A549 (cell line): ENCODE results near the gene DNAJC15. TPM values are rescaled to one million over a fixed set of nuclear protein-coding genes. Genes with fewer than 3 reads are reported as not detected.
"Not testable (repeated sequence)": the region's sequence is repeated elsewhere in the genome, so short reads cannot be mapped to it uniquely, and the experiment has no call there.

ENCODE experiments used
- ATAC-seq, 2 experiments: fragments of 200-7000 bp in 1 of 2; fragments of >200 bp in 1 of 2; cut with Nextera tagmentation in 1 of 2; cut with Tn5 transposase in 1 of 2; 3 replicates each; pipeline versions ENCODE4 v1.8.0 to v1.9.1; 2018 to 2020; ENCODE audit warnings: mild to moderate bottlenecking in 1 of 2, moderate library complexity in 1 of 2
- CTCF ChIA-PET: fragments of 300-600 bp; sonication (Branson Sonifier 250); formaldehyde crosslinking; extraction: SDS; loops from one replicate; lab custom pipeline; 2021; ENCODE audit warnings: antibody characterized with exemption, inconsistent platforms; lab: Yijun Ruan, JAX
- POLR2A ChIA-PET: fragments of 350-600 bp; formaldehyde crosslinking; extraction: SDS; loops from one replicate; lab custom pipeline; 2021; ENCODE audit warnings: antibody characterized with exemption, inconsistent platforms; lab: Yijun Ruan, JAX
- DNase-seq, 2 experiments: peaks; one replicate each; pipeline versions ENCODE4 v3.0.0 to v3.0.0-alpha.2; 2011 to 2016; ENCODE audit warnings: low read depth in 1 of 2, low spot score in 1 of 2
- FAIRE-seq: peaks from 2 replicates; lab custom pipeline; 2011; peaks lifted over from hg19 to GRCh38; lab: Jason Lieb, UNC
- H3K27ac ChIP-seq, 2 experiments: fragments of >200 bp; sonication (Bioruptor Twin); formaldehyde crosslinking; 3 replicates each; pipeline ENCODE4 v1.5.1; 2016 to 2017
- H3K4me1 ChIP-seq: fragments of >200 bp; sonication (Bioruptor Twin); formaldehyde crosslinking; 3 replicates; pipeline ENCODE4 v1.6.1; 2016
- H3K4me2 ChIP-seq: fragments of >200 bp; sonication (Bioruptor Twin); formaldehyde crosslinking; 3 replicates; pipeline ENCODE4 v1.6.1; 2016
- H3K4me3 ChIP-seq: fragments of >200 bp; sonication (Bioruptor Twin); formaldehyde crosslinking; 3 replicates; pipeline ENCODE4 v1.5.1; 2016
- H3K9me3 ChIP-seq: fragments of >200 bp; sonication (Bioruptor Twin); formaldehyde crosslinking; 3 replicates; pipeline ENCODE4 v1.6.1; 2016
- CEBPB ChIP-seq, 2 experiments: fragments of >200 bp in 1 of 2; sonication (Bioruptor Twin) in 1 of 2; formaldehyde crosslinking in 1 of 2; IDR thresholded peaks; 2 replicates each; pipeline ENCODE4 v1.6.1; 2012 to 2016
- FOXS1 ChIP-seq: fragments of 250-450 bp; sonication (Bioruptor Pico); IDR thresholded peaks from 2 replicates; pipeline ENCODE4 v1.5.0; 2020; ENCODE audit warnings: mild to moderate bottlenecking, moderate library complexity
- GATA3 ChIP-seq: IDR thresholded peaks from 2 replicates; pipeline ENCODE4 v1.6.1; 2012; ENCODE audit warnings: borderline replicate concordance
- HEYL ChIP-seq: fragments of 250-450 bp; sonication (Bioruptor Pico); IDR thresholded peaks from 2 replicates; pipeline ENCODE4 v1.8.0; 2021; ENCODE audit warnings: mild to moderate bottlenecking, moderate library complexity
- HOXB13 ChIP-seq: fragments of 250-450 bp; sonication (Bioruptor Pico); IDR thresholded peaks from 2 replicates; pipeline ENCODE4 v1.5.0; 2020; ENCODE audit warnings: low read depth, mild to moderate bottlenecking, moderate library complexity
- MAFK ChIP-seq: fragments of 450-650 bp; IDR thresholded peaks from 2 replicates; pipeline ENCODE4 v1.6.1; 2014; ENCODE audit not compliant: partially characterized antibody
- POLR2AphosphoS2 ChIP-seq: conservative IDR thresholded peaks from 2 replicates; pipeline ENCODE4 v1.6.1; 2012; ENCODE audit warnings: low read length, improper control_type of control experiment, inconsistent platforms
- RAD21 ChIP-seq, 2 experiments: fragments of >200 bp in 1 of 2; sonication (Bioruptor Twin) in 1 of 2; formaldehyde crosslinking in 1 of 2; IDR thresholded peaks in 1 of 2; conservative IDR thresholded peaks in 1 of 2; 2 replicates in 1 of 2; 3 replicates in 1 of 2; pipeline ENCODE4 v1.6.1; 2012 to 2018; ENCODE audit warnings: inconsistent platforms in 1 of 2
- RARB ChIP-seq: fragments of 250-450 bp; sonication (Bioruptor Pico); IDR thresholded peaks from 2 replicates; pipeline ENCODE4 v1.8.0; 2021; ENCODE audit warnings: mild to moderate bottlenecking, moderate library complexity
- RCOR1 ChIP-seq: fragments of 150-350 bp; IDR thresholded peaks from 2 replicates; pipeline ENCODE4 v1.6.1; 2014; ENCODE audit warnings: antibody characterized with exemption, low read length, low read depth
- ZC3H11A ChIP-seq: fragments of 450-650 bp; IDR thresholded peaks from 2 replicates; pipeline ENCODE4 v1.6.1; 2014; ENCODE audit warnings: antibody characterized with exemption, mild to moderate bottlenecking
- ZFP36 ChIP-seq: fragments of 450-650 bp; IDR thresholded peaks from 2 replicates; pipeline ENCODE4 v1.6.1; 2014; ENCODE audit warnings: borderline replicate concordance; ENCODE audit not compliant: partially characterized antibody
- WGBS: methylation state at CpG from one replicate; pipeline ENCODE4 v1.1.6; 2017; ENCODE audit errors: missing lambda C conversion rate; 5-methylcytosine and 5-hydroxymethylcytosine counted together
- polyA plus RNA-seq, 4 experiments: library from polyadenylated mRNA; depleted of rRNA in 3 of 4; stranded (reverse); fragments of >200 nt; fragmentation: RNase III in 1 of 4; extraction: RNeasy Plus Mini Kit Qiagen cat#74134 plus additional on column Dnase treatment in 1 of 4; gene quantifications; 2 replicates in 3 of 4; 3 replicates in 1 of 4; pipeline ENCODE4 v1.2.3, GENCODE V29; 2011 to 2017
- TF ChIP-seq, protein P1 (sequence below): fragments of 150-350 bp; IDR thresholded peaks from 2 replicates; pipeline ENCODE4 v1.6.1; 2014; ENCODE audit warnings: low read depth, mild to moderate bottlenecking, low read length
- TF ChIP-seq, protein P2 (sequence below): fragments of >200 bp; sonication (Bioruptor Twin); formaldehyde crosslinking; IDR thresholded peaks from 2 replicates; pipeline ENCODE4 v1.6.1; 2016
- TF ChIP-seq, protein P3 (sequence below): fragments of >200 bp; sonication (Bioruptor Twin); formaldehyde crosslinking; IDR thresholded peaks from 3 replicates; pipeline ENCODE4 v1.6.1; 2016
- TF ChIP-seq, protein P4 (sequence below): fragments of >200 bp; sonication (Bioruptor Twin); formaldehyde crosslinking; IDR thresholded peaks from 3 replicates; pipeline ENCODE4 v1.5.1; 2016
- TF ChIP-seq, protein P5 (sequence below): IDR thresholded peaks from 2 replicates; pipeline ENCODE4 v1.6.1; 2012; ENCODE audit warnings: low read depth, borderline replicate concordance

The DNAJC15 gene
- polyA plus RNA-seq, 2 of the 4 experiments (the other 2 are of a cell fraction): 0.03 to 0.05 TPM

DNA sequence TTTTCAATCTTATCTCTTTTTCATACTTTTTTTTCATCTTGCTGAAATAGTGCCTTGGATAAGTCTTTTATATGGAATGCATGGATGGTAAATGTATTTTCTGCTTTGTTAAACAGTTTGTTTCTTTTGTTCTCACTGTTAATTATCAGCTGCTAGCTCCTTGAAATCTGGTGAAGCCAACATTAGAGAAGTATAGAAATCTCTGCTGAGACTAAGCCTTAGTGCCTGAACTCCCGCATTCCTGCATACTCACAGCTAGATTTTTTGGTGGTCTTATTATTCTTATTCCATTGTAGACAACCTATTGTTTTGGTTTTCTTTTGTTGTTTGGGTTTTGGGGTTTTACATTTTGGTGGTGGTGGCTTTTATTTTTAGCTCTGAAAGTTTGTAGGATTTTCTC is 48.4 kb downstream of the DNAJC15 start:
- no peak for ATAC-seq
- no peak for FAIRE-seq
- POLR2A ChIA-PET: interaction anchor here (0.5 kb wide), 1 partner anchor 392 kb away, joined by 3 read pairs; no protein-coding TSS in a partner anchor

DNA sequence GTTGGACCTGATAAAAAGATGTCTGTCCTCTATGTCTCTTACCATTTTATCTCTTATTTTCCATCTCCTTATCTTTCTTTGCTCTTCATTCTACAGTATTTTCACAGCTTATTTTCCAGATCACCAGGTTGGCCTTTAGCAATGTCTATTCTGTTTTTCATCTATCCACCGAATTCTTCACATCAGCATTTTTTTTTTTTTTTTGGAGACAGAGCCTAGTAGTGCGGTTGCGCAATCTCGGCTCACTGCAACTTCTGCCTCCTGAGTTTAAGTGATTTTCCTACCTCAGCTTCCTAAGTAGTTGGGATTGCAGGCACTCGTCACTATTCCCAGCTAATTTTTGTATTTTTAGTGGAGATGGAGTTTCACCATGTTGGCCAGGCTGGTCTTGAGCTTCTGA is 49.0 kb downstream of the DNAJC15 start:
- ChIA-PET POLR2A (no interaction called here), CTCF (no interaction called here)
- ATAC-seq (no peak), DNase-seq (no peak), FAIRE-seq (no peak)
- Histone ChIP-seq H3K4me1 (no peaks in the 10 kb centered on the region), H3K4me2 (no peak overlapping the region), H3K4me3 (no peak overlapping the region), H3K27ac (no peak overlapping the region), H3K9me3 (no peaks in the 10 kb centered on the region)
- WGBS: 74% methylated on average over 5 of the region's 5 CpGs
- peak; percentile 52 for TF ChIP-seq MAFK
- peak; percentile 77 to 85 for TF ChIP-seq CEBPB (IDR thresholded peaks at IDR 0.05)
- TF ChIP-seq POLR2AphosphoS2: no peak

More for the DNA sequence above, 48.4 kb downstream of the DNAJC15 start:
- Histone ChIP-seq H3K9me3 (no peaks in the 10 kb centered on the region), H3K4me2 (no peak overlapping the region), H3K4me3 (no peak overlapping the region), H3K4me1 (no peaks in the 10 kb centered on the region), H3K27ac (no peak overlapping the region)
- CTCF ChIA-PET: no interaction called here
- WGBS: 83% methylated on average over 1 of the region's 1 CpG
- no peak for DNase-seq
- TF ChIP-seq GATA3 (no peak), HOXB13 (CRISPR knock-in tag) (no peak), RARB (no peak), ZC3H11A (no peak), RAD21 (conservative IDR thresholded peaks at IDR 0.05 in 1 of 2, IDR thresholded peaks at IDR 0.05 in 1 of 2) (no peak), RCOR1 (no peak), HEYL (CRISPR knock-in tag) (no peak), FOXS1 (no peak)
- TF ChIP-seq, protein P1, sequence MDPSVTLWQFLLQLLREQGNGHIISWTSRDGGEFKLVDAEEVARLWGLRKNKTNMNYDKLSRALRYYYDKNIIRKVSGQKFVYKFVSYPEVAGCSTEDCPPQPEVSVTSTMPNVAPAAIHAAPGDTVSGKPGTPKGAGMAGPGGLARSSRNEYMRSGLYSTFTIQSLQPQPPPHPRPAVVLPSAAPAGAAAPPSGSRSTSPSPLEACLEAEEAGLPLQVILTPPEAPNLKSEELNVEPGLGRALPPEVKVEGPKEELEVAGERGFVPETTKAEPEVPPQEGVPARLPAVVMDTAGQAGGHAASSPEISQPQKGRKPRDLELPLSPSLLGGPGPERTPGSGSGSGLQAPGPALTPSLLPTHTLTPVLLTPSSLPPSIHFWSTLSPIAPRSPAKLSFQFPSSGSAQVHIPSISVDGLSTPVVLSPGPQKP: no peak
- TF ChIP-seq, protein P2, sequence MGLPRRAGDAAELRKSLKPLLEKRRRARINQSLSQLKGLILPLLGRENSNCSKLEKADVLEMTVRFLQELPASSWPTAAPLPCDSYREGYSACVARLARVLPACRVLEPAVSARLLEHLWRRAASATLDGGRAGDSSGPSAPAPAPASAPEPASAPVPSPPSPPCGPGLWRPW: no peak
- TF ChIP-seq, protein P3, sequence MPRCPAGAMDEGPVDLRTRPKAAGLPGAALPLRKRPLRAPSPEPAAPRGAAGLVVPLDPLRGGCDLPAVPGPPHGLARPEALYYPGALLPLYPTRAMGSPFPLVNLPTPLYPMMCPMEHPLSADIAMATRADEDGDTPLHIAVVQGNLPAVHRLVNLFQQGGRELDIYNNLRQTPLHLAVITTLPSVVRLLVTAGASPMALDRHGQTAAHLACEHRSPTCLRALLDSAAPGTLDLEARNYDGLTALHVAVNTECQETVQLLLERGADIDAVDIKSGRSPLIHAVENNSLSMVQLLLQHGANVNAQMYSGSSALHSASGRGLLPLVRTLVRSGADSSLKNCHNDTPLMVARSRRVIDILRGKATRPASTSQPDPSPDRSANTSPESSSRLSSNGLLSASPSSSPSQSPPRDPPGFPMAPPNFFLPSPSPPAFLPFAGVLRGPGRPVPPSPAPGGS: no peak
- TF ChIP-seq, all 56 proteins: peak for 0

DNA sequence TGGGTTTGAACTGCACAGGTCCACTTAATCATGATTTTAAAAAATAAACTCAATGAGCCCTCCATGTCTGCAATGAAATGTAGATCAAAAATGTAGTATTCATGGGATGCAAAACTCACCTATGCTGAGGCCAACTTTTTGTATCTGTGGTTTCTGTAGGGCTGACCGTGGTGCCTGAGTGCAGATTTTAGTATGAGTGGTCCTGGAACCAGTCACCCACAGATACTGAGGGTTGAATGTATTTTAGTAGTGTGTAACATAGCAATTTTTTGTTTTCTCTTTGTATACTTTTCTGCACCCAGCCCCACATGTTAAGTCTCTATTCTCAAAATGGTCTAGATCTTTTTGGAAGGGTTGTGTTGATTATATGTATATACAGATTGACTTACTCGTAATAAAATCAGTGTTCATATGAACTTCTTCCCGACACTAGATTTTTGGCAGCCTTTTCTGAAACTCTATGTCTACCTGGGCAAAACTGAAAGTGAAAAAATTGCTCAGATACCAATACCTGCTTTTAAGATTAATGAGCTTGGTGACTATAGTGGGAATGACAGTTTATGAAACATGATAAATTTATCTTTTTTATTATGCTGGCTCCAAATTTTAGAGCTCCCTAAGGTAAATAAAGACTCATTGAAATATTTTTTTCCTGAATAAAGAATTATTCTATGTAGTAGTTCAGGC is 51.6 kb downstream of the DNAJC15 start:
- 62% methylated on average over 3 of the region's 3 CpGs for WGBS
- DNase-seq (no peak), FAIRE-seq (no peak), ATAC-seq (no peak)
- no peak overlapping the region for H3K4me2 ChIP-seq
- H3K9me3 ChIP-seq: no peaks in the 10 kb centered on the region
- no peak overlapping the region for H3K27ac ChIP-seq
- POLR2A ChIA-PET: no interaction called here
- H3K4me1 ChIP-seq: no peaks in the 10 kb centered on the region
- CTCF ChIA-PET: interaction anchor here (1.4 to 1.9 kb wide), 2 partner anchors 9 to 106 kb away, joined by 4 read pairs; no protein-coding TSS in a partner anchor
- TF ChIP-seq FOXS1 (no peak), ZFP36 (no peak)
- TF ChIP-seq, protein P4, sequence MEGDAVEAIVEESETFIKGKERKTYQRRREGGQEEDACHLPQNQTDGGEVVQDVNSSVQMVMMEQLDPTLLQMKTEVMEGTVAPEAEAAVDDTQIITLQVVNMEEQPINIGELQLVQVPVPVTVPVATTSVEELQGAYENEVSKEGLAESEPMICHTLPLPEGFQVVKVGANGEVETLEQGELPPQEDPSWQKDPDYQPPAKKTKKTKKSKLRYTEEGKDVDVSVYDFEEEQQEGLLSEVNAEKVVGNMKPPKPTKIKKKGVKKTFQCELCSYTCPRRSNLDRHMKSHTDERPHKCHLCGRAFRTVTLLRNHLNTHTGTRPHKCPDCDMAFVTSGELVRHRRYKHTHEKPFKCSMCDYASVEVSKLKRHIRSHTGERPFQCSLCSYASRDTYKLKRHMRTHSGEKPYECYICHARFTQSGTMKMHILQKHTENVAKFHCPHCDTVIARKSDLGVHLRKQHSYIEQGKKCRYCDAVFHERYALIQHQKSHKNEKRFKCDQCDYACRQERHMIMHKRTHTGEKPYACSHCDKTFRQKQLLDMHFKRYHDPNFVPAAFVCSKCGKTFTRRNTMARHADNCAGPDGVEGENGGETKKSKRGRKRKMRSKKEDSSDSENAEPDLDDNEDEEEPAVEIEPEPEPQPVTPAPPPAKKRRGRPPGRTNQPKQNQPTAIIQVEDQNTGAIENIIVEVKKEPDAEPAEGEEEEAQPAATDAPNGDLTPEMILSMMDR: no peak
- TF ChIP-seq, protein P5, sequence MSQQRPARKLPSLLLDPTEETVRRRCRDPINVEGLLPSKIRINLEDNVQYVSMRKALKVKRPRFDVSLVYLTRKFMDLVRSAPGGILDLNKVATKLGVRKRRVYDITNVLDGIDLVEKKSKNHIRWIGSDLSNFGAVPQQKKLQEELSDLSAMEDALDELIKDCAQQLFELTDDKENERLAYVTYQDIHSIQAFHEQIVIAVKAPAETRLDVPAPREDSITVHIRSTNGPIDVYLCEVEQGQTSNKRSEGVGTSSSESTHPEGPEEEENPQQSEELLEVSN: no peak
- no peak overlapping the region for H3K4me3 ChIP-seq

DNA sequence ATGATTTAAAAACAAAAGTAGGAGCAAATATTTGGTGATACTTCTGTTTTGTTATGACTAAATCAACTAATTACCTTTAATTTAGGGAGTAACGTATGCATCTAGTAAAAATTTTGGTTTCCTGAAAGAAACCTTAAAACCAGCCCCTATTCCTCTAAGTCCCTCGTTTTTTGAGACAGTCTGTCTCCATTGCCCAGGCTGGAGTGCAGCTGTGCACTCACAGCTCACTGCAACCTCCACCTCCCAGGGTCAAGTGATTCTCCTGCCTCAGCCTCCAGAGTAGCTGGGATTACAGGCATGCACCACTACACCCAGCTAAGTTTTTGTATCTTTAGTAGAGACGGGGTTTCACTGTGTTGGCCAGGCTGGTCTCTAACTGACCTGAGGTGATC is 52.1 kb downstream of the DNAJC15 start:
- H3K9me3 ChIP-seq, FAIRE-seq, H3K4me1 ChIP-seq, POLR2A ChIA-PET, H3K4me3 ChIP-seq, H3K4me2 ChIP-seq, ATAC-seq, H3K27ac ChIP-seq, DNase-seq: not testable (repeated sequence)
- CTCF ChIA-PET: interaction anchor here (1.4 kb wide), 1 partner anchor 10 kb away, joined by 4 read pairs; no protein-coding TSS in a partner anchor
- 56% methylated on average over 3 of the region's 3 CpGs for WGBS
